PFSK-1 (cell line): Measurements from ENCODE around the gene ANXA1.

Experiments used
- FOXP2 ChIP-seq: optimal IDR thresholded peaks from 2 replicates; pipeline ENCODE3; 2011; ENCODE audit warnings: borderline replicate concordance, control low read depth, inconsistent platforms; ENCODE audit not compliant: insufficient read depth; ENCODE audit errors: extremely low read length, extremely low read depth
- POLR2AphosphoS5 ChIP-seq: IDR thresholded peaks from 2 replicates; pipeline ENCODE4 v1.6.1; 2012; ENCODE audit warnings: low read depth, mild to moderate bottlenecking, control low read depth, low read length, moderate library complexity
- TF ChIP-seq, protein P1 (sequence below), 2 experiments: IDR thresholded peaks; 2 replicates each; pipeline versions ENCODE4 v1.6.1 to v1.8.0; 2011 to 2012; ENCODE audit warnings: low read depth in 2 of 2, low read length in 2 of 2, control low read depth in 1 of 2, inconsistent platforms in 1 of 2, mild to moderate bottlenecking in 1 of 2, moderate library complexity in 1 of 2; ENCODE audit not compliant: insufficient read depth in 1 of 2

GRCh38 chr9:73125651-73126050 is 26.0 kb upstream of the ANXA1 start:
- TF ChIP-seq, protein P1, sequence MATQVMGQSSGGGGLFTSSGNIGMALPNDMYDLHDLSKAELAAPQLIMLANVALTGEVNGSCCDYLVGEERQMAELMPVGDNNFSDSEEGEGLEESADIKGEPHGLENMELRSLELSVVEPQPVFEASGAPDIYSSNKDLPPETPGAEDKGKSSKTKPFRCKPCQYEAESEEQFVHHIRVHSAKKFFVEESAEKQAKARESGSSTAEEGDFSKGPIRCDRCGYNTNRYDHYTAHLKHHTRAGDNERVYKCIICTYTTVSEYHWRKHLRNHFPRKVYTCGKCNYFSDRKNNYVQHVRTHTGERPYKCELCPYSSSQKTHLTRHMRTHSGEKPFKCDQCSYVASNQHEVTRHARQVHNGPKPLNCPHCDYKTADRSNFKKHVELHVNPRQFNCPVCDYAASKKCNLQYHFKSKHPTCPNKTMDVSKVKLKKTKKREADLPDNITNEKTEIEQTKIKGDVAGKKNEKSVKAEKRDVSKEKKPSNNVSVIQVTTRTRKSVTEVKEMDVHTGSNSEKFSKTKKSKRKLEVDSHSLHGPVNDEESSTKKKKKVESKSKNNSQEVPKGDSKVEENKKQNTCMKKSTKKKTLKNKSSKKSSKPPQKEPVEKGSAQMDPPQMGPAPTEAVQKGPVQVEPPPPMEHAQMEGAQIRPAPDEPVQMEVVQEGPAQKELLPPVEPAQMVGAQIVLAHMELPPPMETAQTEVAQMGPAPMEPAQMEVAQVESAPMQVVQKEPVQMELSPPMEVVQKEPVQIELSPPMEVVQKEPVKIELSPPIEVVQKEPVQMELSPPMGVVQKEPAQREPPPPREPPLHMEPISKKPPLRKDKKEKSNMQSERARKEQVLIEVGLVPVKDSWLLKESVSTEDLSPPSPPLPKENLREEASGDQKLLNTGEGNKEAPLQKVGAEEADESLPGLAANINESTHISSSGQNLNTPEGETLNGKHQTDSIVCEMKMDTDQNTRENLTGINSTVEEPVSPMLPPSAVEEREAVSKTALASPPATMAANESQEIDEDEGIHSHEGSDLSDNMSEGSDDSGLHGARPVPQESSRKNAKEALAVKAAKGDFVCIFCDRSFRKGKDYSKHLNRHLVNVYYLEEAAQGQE (IDR thresholded peaks at IDR 0.05; ENCODE audit: insufficient read depth in 1 of 2, low read depth in 2 of 2, low read length in 2 of 2), result no peak
- TF ChIP-seq FOXP2 (no peak), POLR2AphosphoS5 (no peak)
